ENCODE data around the gene MOG. TPM values are rescaled to one million over a fixed set of nuclear protein-coding genes. Genes with fewer than 3 reads are reported as not detected.

Gene MOG
- total RNA-seq, 2 experiments from 2014 or later: not detected

DNA sequence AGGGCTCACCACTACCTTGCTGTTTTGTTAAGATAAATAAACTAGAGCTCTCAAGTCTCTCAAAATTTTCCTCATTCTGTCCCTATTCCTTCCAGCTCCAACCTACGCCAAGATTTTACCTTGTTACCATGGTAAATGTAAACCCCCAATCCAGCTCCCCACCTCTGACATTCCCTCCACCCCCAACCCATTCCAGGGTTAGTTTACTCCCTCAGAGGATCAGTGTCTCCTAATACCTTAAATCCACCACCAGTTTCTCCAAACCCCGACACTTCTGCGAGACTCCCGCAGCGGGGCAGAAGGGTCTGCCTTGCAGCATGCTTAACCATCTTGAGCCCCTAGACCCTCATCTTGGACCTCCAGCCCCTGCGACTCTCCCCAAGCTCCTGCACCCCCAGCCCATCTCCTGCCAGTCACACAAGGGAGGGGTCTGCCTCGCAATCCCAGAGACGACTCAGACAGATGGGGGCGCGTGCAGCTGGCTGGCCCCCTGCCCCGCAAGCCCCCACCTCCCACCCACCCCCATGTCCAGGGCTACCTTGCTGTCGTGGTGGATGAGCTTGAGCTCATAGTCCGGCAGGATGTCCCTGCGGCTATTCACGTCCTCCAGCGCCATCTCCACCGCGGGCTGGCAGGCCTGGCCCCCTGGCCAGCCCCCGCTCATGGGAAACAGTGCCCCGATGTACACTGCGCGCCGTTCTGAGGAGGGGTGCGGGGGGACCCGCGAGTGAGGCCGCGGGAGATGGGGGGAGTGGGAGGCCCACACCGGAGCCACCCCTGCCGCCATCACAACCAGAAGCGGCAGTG lies 29.7 kb upstream of the MOG start:
- H3K27ac ChIP-seq (ENCODE audit: low read depth, low read length, poor library complexity, severe bottlenecking): no peak overlapping the region
- POLR2A ChIA-PET: no interaction called here
- BruUV-seq (replicated peaks): no TSS peak

DNA sequence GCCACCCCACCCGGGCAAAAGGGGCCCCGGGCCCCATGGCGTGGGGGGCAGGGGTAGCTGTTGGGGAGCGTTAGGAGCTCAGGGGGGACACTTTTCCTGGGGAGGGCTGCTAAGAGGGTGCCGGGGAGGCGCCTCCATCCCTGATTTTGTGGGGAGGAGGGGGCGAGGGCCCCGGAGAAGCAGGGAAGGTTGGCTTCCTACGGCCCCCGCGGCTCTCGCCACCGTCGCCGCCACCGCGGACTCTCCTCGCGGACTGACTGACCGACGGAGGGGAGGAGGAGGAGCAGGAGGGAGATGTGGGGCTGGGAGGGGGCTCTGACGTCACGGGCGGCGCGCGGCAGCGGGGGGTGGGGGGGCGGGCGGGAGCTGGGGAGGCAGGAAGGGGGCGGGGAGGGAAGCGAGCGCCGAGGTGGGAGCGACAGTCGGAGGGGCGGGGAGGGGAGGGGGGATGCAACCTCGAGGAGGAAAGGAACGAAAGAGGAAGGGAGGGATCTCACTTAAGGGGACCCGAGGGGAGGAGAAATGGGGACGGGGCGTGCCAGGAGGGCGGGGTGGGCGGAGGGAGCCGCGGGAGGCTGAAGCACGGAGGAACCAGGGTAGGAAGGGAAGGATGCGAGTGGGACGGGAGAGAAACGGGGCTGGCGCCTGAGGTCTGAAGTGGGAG lies 29.0 kb upstream of the MOG start:
- Histone ChIP-seq H3K9me3 (ENCODE audit: low read length) (no peaks in the 10 kb centered on the region), H4K20me1 (ENCODE audit: insufficient read depth, low read length) (no peaks in the 10 kb centered on the region; the same call in 1 of the 2 replicates), H3K4me1 (ENCODE audit: insufficient read depth, low read length, poor library complexity, severe bottlenecking) (peaks cover 18% of the 10 kb centered on the region), H3K79me2 (ENCODE audit: insufficient read depth, low read depth, low read length) (no peaks in the 10 kb centered on the region), H3K36me3 (ENCODE audit: insufficient read depth, low read length) (no peaks in the 10 kb centered on the region), H3K4me2 (ENCODE audit: low read length) (peak overlapping the region; percentile 74), H3K4me3 (ENCODE audit: low read depth, low read length, poor library complexity, severe bottlenecking) (peak overlapping the region; percentile 69), H2AFZ (ENCODE audit: low read length) (peak overlapping the region; percentile 78), H3K27ac (ENCODE audit: low read depth, low read length, poor library complexity, severe bottlenecking) (no peak overlapping the region), H3K9me2 (ENCODE audit: insufficient read depth, low read length) (no peaks in the 10 kb centered on the region)
- ChIA-PET POLR2A (no interaction called here), CTCF (ENCODE audit: unreplicated experiment) (no interaction called here)
- DNase-seq (ENCODE audit: low spot score): peak; percentile 55
- no TSS peak for BruUV-seq (replicated peaks)
- no peak for TF ChIP-seq EZH2phosphoT487 (IDR thresholded peaks at IDR 0.05; ENCODE audit: borderline replicate concordance, low read depth, low read length)
- TF ChIP-seq, protein P1, sequence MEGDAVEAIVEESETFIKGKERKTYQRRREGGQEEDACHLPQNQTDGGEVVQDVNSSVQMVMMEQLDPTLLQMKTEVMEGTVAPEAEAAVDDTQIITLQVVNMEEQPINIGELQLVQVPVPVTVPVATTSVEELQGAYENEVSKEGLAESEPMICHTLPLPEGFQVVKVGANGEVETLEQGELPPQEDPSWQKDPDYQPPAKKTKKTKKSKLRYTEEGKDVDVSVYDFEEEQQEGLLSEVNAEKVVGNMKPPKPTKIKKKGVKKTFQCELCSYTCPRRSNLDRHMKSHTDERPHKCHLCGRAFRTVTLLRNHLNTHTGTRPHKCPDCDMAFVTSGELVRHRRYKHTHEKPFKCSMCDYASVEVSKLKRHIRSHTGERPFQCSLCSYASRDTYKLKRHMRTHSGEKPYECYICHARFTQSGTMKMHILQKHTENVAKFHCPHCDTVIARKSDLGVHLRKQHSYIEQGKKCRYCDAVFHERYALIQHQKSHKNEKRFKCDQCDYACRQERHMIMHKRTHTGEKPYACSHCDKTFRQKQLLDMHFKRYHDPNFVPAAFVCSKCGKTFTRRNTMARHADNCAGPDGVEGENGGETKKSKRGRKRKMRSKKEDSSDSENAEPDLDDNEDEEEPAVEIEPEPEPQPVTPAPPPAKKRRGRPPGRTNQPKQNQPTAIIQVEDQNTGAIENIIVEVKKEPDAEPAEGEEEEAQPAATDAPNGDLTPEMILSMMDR (conservative IDR thresholded peaks at IDR 0.05; ENCODE audit: low read length): no peak
- intact Hi-C loops (cut with micrococcal nuclease; ENCODE audit: unreplicated experiment): no loop called here

More for the DNA sequence above, 29.7 kb upstream of the MOG start:
- Histone ChIP-seq H4K20me1 (ENCODE audit: insufficient read depth, low read length) (no peaks in the 10 kb centered on the region; the same call in 1 of the 2 replicates), H3K4me3 (ENCODE audit: low read depth, low read length, poor library complexity, severe bottlenecking) (no peak overlapping the region), H3K36me3 (ENCODE audit: insufficient read depth, low read length) (no peaks in the 10 kb centered on the region), H3K9me2 (ENCODE audit: insufficient read depth, low read length) (no peaks in the 10 kb centered on the region), H3K9me3 (ENCODE audit: low read length) (no peaks in the 10 kb centered on the region), H3K79me2 (ENCODE audit: insufficient read depth, low read depth, low read length) (no peaks in the 10 kb centered on the region), H3K4me2 (ENCODE audit: low read length) (no peak overlapping the region), H3K4me1 (ENCODE audit: insufficient read depth, low read length, poor library complexity, severe bottlenecking) (peaks cover 18% of the 10 kb centered on the region), H2AFZ (ENCODE audit: low read length) (no peak overlapping the region)
- TF ChIP-seq, protein P1 (conservative IDR thresholded peaks at IDR 0.05; ENCODE audit: low read length): no peak
- TF ChIP-seq EZH2phosphoT487 (IDR thresholded peaks at IDR 0.05; ENCODE audit: borderline replicate concordance, low read depth, low read length): no peak
- CTCF ChIA-PET (ENCODE audit: unreplicated experiment): no interaction called here
- no peak for DNase-seq (ENCODE audit: low spot score)
- intact Hi-C loops (cut with micrococcal nuclease; ENCODE audit: unreplicated experiment): no loop called here

Data from OCI-LY7 (cell line).